ENCODE data around the gene ADGRF3.
A peak's percentile ranks its signal among the peaks of the same experiment; 100 is the strongest.
"Not testable (repeated sequence)": the region's sequence is repeated elsewhere in the genome, so short reads cannot be mapped to it uniquely, and the experiment has no call there.

Gene ADGRF3

GRCh38 chr2:26276484-26277227 lies 69.9 kb downstream of the ADGRF3 start:
- no peak for DNase-seq (ENCODE audit: low read depth, low spot score)

GRCh38 chr2:26274058-26274613 lies 72.5 kb downstream of the ADGRF3 start:
- DNase-seq (ENCODE audit: low read depth, low spot score), result peak; percentile 88

DNA sequence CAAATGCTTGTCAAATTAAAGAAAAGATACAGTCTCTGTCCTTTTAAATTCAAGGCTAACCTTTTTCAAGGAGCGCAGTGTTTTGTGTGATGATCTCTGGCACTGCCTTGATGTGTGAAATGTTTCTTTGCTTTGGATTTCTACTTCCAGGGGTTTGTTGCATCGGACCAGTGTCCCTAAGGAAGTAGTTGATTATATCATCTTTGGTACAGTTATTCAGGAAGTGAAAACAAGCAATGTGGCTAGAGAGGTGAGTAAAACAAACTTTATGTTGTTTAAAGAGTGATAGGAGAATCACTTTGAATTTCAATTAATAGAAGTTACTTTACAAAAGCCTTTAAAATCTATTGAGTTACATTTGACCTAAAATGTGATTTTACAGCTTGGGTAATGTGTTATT lies 73.1 kb downstream of the ADGRF3 start:
- DNase-seq (ENCODE audit: low read depth, low spot score), result no peak

DNA sequence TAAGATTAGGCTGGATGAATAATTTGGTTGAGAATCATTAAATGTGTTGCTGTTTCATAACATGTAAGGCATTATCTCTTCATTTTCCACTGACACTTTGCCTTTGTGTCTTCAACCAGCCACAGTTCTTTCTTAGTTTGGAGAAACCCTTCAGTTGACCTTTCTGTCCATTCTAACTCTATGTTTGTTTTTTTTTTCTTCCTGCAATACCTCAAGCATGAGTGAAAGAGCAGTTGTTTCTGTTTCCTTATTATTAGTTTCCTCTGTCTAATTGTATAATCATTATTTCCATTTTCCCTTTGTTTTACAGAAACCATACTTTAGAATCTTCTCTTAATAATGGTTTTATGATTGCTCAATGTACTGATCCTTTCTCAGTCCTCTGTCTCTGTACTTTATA lies 76.2 kb downstream of the ADGRF3 start:
- no peak for DNase-seq (ENCODE audit: low read depth, low spot score)

DNA sequence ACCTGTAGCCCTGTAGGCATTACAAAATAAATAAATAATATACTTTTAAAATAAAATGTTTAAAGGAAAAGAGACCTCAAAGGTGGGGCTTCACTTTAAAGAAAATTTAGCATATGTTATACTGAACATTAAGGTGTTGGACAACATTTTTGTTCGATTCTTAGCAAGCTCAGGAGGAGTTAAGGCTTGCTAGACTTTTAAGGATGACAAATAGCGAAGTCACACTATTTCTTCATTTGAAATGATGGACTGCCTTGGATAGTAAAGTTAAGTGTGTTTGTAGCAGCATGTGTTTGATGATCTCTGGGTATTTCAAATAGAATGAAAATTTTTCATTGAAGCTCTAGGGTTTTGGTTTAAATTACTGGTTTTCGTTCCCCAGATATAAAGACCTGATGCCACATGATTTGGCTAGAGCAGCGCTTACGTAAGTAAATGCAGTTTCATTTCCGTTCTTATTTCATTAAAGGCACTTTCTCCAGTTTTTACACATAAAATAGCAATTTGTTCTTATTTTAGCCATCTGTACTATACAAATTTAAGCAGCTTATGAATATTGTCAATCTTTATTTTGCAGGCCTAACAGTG lies 76.9 kb downstream of the ADGRF3 start:
- no peak for DNase-seq (ENCODE audit: low read depth, low spot score)

DNA sequence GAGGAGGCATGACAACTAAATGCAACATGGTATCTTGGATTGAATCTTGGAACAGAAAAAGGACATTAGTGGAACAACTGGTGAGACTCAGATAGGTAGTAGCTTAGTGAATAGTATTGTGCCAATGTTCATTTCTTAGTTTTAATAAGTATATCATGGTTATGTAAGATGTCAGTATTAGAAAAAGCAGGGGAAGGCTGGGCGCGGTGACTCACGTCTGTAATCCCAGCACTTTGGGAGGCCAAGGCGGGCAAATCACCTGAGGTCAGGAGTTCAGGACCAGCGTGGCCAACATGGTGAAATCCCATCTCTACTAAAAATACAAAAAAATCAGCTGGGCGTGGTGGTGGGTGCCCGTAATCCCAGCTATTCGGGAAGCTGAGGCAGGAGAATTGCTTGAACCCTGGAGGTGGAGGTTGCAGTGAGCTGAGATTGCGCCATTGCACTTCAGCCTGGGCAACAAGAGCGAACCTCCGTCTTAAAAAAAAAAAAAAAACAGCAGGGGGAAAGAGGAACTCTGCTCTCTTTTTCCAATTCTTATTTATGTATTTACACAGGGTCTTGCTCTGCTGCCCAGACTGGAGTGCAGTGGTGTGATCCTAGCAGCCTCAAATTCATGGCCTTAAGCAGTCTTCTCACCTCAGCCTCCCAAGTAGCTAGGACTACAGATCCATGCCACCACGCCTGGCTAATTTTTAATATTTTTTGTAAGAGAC lies 77.8 kb downstream of the ADGRF3 start:
- DNase-seq (ENCODE audit: low read depth, low spot score), result not testable (repeated sequence)

DNA sequence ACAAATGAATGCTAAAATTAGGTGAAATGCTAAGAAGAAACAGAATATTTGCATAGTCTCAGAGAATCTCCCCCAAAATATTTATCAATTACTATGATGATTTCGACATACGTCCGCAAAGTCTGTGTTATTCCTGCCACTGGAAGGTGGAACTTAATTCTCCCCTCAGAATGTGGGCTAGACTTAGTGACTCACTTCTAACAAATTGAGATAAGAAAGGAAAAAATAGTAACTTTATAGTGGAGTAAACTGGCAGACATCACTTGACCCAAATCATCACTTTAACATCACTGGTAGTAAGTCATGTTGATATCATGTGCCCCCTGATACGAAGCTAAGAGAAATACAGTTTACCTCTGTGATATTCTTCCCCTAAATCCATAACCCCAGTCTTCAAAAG lies 78.4 kb downstream of the ADGRF3 start:
- DNase-seq (ENCODE audit: low read depth, low spot score), result peak; percentile 37

DNA sequence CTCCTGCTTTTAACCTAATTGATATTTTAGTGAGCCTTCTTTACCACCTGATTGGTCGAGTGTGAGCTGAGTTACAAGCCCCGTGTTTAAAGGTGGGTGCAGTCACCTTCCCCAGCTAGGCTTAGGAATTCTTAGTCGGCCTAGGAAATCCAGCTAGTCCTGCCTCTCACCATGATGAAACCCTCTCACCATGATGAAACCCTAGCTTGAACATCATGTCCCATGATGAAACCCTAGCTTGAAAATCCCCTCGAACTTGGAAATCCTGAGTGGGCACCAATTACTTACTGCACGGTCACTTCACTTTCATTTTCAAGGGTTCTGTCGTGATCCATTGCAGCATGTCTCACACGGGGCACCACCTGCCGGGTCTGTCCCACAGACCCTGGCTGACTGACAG lies 87.8 kb downstream of the ADGRF3 start:
- DNase-seq (ENCODE audit: low read depth, low spot score), result not testable (repeated sequence)

All from astrocyte of the hippocampus (primary cell).